ENCODE results near the gene ABCA2. TPM values are rescaled to one million over a fixed set of nuclear protein-coding genes. Genes with fewer than 3 reads are reported as not detected.

The ABCA2 gene
- total RNA-seq, 1 experiment from 2014 or later: 19.2 TPM

DNA sequence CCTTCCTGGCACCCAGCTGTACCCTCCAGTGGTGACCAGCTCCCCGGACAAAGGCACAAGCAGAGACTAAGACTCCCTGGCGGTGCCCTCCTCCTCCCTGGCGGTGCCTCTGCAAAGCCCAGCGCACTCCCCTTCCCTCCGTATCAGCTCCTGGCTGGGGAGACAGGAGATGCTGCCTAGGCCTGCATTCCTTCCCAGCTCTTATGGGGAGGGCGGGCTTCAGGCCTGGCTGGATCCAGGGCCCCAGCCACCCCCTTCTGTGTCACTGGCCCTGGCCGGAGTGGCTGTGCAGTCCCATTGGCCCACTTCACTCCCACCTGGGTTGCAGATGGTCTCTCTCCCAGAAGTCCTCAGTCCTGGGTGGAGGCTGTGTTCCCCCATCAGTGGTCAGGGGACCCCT, 69.6 kb downstream of the ABCA2 start:
- DNase-seq (ENCODE audit: low spot score) (no peak), ATAC-seq (no peak)
- ChIA-PET CTCF (interaction anchor here (1.1 kb wide), 1 partner anchor 11 kb away, joined by 3 read pairs; no protein-coding TSS in a partner anchor), POLR2A (no interaction called here)
- H3K27me3 Mint-ChIP-seq (ENCODE audit: low read depth): no peaks in the 10 kb centered on the region
- H3K4me3 Mint-ChIP-seq: no peak overlapping the region
- H3K27ac Mint-ChIP-seq: no peak overlapping the region
- peaks cover 9% of the 10 kb centered on the region for H3K9me3 Mint-ChIP-seq
- H3K36me3 Mint-ChIP-seq: no peaks in the 10 kb centered on the region
- TF ChIP-seq NR2C2 (CRISPR knock-in tag; IDR thresholded peaks at IDR 0.05): no peak
- no peak for TF ChIP-seq NFYB (CRISPR knock-in tag; conservative IDR thresholded peaks at IDR 0.05; ENCODE audit: low read depth)
- TF ChIP-seq GTF2I (CRISPR knock-in tag; conservative IDR thresholded peaks at IDR 0.05): 0 out of 2 replicates have a peak, but pooled peaks have one; percentile 33
- no peaks in the 10 kb centered on the region for H3K4me1 Mint-ChIP-seq

DNA sequence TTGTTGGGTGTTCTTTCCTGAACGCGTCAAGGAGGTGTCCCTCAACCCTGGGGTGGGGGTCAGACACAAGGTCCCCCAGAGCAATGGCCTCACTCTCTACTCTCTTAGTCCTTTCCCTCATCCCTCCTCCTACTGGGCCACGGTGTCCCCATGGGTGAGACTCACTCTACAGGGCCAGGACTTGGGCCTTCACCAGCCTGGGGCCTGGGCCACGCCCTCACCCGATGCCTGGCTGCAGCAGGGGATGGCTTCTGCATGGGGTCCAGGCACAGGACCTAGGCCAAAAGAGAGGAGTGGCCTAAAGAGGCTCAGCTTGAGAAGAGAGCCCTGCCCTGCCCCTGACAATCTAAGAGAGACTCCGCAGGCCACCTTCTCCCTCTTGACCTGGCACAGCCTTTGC, 70.1 kb downstream of the ABCA2 start:
- ChIA-PET POLR2A (no interaction called here), CTCF (interaction anchor here (1.1 kb wide), 1 partner anchor 10 kb away, joined by 3 read pairs; no protein-coding TSS in a partner anchor)
- H3K4me1 Mint-ChIP-seq: no peaks in the 10 kb centered on the region
- DNase-seq (ENCODE audit: low spot score) (no peak), ATAC-seq (no peak)
- no peaks in the 10 kb centered on the region for H3K27me3 Mint-ChIP-seq (ENCODE audit: low read depth)
- H3K4me3 Mint-ChIP-seq: no peak overlapping the region
- no peaks in the 10 kb centered on the region for H3K36me3 Mint-ChIP-seq
- no peak overlapping the region for H3K27ac Mint-ChIP-seq
- TF ChIP-seq TEAD4 (CRISPR knock-in tag; IDR thresholded peaks at IDR 0.05) (no peak), ZNF396 (CRISPR knock-in tag; IDR thresholded peaks at IDR 0.05; ENCODE audit: borderline replicate concordance) (no peak), ZBTB43 (CRISPR knock-in tag; IDR thresholded peaks at IDR 0.05) (no peak), ZNF138 (CRISPR knock-in tag; conservative IDR thresholded peaks at IDR 0.05) (no peak), ESRRA (CRISPR knock-in tag; IDR thresholded peaks at IDR 0.05; ENCODE audit: borderline replicate concordance) (no peak)
- TF ChIP-seq, protein P1, sequence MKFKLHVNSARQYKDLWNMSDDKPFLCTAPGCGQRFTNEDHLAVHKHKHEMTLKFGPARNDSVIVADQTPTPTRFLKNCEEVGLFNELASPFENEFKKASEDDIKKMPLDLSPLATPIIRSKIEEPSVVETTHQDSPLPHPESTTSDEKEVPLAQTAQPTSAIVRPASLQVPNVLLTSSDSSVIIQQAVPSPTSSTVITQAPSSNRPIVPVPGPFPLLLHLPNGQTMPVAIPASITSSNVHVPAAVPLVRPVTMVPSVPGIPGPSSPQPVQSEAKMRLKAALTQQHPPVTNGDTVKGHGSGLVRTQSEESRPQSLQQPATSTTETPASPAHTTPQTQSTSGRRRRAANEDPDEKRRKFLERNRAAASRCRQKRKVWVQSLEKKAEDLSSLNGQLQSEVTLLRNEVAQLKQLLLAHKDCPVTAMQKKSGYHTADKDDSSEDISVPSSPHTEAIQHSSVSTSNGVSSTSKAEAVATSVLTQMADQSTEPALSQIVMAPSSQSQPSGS (CRISPR knock-in tag; IDR thresholded peaks at IDR 0.05; ENCODE audit: borderline replicate concordance, low read depth): no peak
- peaks cover 9% of the 10 kb centered on the region for H3K9me3 Mint-ChIP-seq

DNA sequence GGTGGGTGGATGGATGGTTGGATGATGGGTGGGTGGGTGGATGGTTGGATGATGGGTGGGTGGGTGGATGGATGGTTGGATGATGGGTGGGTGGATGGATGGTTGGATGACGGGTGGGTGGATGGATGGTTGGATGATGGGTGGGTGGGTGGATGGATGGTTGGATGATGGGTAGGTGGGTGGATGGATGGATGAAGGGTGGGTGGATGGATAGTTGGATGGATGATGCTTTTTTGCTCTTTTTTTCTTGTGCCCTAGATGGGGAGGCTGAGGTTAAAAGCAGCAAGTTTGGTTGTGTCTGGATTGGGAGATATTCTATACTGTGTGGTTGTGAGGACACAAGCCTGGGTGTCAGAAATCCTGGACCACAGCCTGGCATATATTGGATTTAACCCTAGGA, 70.6 kb downstream of the ABCA2 start:
- TF ChIP-seq ZNF317 (CRISPR knock-in tag; IDR thresholded peaks at IDR 0.05; ENCODE audit: borderline replicate concordance, low read depth): no peak
- no peak for TF ChIP-seq ZNF263 (CRISPR knock-in tag; IDR thresholded peaks at IDR 0.05; ENCODE audit: low read depth)
- no peak for TF ChIP-seq GABPB1 (CRISPR knock-in tag; IDR thresholded peaks at IDR 0.05)
- TF ChIP-seq, protein P2, sequence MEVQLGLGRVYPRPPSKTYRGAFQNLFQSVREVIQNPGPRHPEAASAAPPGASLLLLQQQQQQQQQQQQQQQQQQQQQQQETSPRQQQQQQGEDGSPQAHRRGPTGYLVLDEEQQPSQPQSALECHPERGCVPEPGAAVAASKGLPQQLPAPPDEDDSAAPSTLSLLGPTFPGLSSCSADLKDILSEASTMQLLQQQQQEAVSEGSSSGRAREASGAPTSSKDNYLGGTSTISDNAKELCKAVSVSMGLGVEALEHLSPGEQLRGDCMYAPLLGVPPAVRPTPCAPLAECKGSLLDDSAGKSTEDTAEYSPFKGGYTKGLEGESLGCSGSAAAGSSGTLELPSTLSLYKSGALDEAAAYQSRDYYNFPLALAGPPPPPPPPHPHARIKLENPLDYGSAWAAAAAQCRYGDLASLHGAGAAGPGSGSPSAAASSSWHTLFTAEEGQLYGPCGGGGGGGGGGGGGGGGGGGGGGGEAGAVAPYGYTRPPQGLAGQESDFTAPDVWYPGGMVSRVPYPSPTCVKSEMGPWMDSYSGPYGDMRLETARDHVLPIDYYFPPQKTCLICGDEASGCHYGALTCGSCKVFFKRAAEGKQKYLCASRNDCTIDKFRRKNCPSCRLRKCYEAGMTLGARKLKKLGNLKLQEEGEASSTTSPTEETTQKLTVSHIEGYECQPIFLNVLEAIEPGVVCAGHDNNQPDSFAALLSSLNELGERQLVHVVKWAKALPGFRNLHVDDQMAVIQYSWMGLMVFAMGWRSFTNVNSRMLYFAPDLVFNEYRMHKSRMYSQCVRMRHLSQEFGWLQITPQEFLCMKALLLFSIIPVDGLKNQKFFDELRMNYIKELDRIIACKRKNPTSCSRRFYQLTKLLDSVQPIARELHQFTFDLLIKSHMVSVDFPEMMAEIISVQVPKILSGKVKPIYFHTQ (CRISPR knock-in tag; IDR thresholded peaks at IDR 0.05): no peak
- no peak for TF ChIP-seq RELA (CRISPR knock-in tag; IDR thresholded peaks at IDR 0.05; ENCODE audit: borderline replicate concordance)
- no peak for TF ChIP-seq HMGA2 (CRISPR knock-in tag; IDR thresholded peaks at IDR 0.05)
- TF ChIP-seq ZNF396 (CRISPR knock-in tag; IDR thresholded peaks at IDR 0.05; ENCODE audit: borderline replicate concordance): no peak
- TF ChIP-seq, protein P1 (CRISPR knock-in tag; IDR thresholded peaks at IDR 0.05; ENCODE audit: borderline replicate concordance, low read depth): no peak
- TF ChIP-seq ZNF423 (CRISPR knock-in tag; IDR thresholded peaks at IDR 0.05): no peak
- no peak for TF ChIP-seq ZNF671 (CRISPR knock-in tag; IDR thresholded peaks at IDR 0.05)
- TF ChIP-seq, protein P3, sequence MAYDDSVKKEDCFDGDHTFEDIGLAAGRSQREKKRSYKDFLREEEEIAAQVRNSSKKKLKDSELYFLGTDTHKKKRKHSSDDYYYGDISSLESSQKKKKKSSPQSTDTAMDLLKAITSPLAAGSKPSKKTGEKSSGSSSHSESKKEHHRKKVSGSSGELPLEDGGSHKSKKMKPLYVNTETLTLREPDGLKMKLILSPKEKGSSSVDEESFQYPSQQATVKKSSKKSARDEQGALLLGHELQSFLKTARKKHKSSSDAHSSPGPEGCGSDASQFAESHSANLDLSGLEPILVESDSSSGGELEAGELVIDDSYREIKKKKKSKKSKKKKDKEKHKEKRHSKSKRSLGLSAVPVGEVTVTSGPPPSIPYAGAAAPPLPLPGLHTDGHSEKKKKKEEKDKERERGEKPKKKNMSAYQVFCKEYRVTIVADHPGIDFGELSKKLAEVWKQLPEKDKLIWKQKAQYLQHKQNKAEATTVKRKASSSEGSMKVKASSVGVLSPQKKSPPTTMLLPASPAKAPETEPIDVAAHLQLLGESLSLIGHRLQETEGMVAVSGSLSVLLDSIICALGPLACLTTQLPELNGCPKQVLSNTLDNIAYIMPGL (CRISPR knock-in tag; IDR thresholded peaks at IDR 0.05): no peak
- no peak for TF ChIP-seq ESRRA (CRISPR knock-in tag; IDR thresholded peaks at IDR 0.05; ENCODE audit: borderline replicate concordance)
- no peak for TF ChIP-seq JAZF1 (CRISPR knock-in tag; IDR thresholded peaks at IDR 0.05)
- TF ChIP-seq, protein P4, sequence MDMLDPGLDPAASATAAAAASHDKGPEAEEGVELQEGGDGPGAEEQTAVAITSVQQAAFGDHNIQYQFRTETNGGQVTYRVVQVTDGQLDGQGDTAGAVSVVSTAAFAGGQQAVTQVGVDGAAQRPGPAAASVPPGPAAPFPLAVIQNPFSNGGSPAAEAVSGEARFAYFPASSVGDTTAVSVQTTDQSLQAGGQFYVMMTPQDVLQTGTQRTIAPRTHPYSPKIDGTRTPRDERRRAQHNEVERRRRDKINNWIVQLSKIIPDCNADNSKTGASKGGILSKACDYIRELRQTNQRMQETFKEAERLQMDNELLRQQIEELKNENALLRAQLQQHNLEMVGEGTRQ (CRISPR knock-in tag; IDR thresholded peaks at IDR 0.05): no peak
- no peak for TF ChIP-seq TEAD4 (CRISPR knock-in tag; IDR thresholded peaks at IDR 0.05)
- ChIA-PET POLR2A (no interaction called here), CTCF (no interaction called here)
- H3K36me3 Mint-ChIP-seq: no peaks in the 10 kb centered on the region
- no peak for DNase-seq (ENCODE audit: low spot score)
- no peak for ATAC-seq
- H3K4me1 Mint-ChIP-seq: no peaks in the 10 kb centered on the region
- no peaks in the 10 kb centered on the region for H3K27me3 Mint-ChIP-seq (ENCODE audit: low read depth)
- peaks cover 9% of the 10 kb centered on the region for H3K9me3 Mint-ChIP-seq
- H3K27ac Mint-ChIP-seq: no peak overlapping the region
- no peak overlapping the region for H3K4me3 Mint-ChIP-seq
